Left kidney (tissue), 2 donors: Measurements from ENCODE around the gene PGAP6. TPM values are rescaled to one million over a fixed set of nuclear protein-coding genes. Genes with fewer than 3 reads are reported as not detected.
A peak's percentile ranks its signal among the peaks of the same experiment; 100 is the strongest.
"Not testable (repeated sequence)": the region's sequence is repeated elsewhere in the genome, so short reads cannot be mapped to it uniquely, and the experiment has no call there.

ENCODE experiments used
- DNase-seq: peaks from one replicate; pipeline ENCODE4 v3.0.0-alpha.2; 2013
- polyA plus RNA-seq: library from polyadenylated mRNA; unstranded; fragments of 120-200 nt; gene quantifications from one replicate; pipeline ENCODE4 v1.2.1, GENCODE V29; 2013; ENCODE audit not compliant: insufficient read length

PGAP6 gene
- polyA plus RNA-seq, 1 donor: 56.1 TPM

DNA sequence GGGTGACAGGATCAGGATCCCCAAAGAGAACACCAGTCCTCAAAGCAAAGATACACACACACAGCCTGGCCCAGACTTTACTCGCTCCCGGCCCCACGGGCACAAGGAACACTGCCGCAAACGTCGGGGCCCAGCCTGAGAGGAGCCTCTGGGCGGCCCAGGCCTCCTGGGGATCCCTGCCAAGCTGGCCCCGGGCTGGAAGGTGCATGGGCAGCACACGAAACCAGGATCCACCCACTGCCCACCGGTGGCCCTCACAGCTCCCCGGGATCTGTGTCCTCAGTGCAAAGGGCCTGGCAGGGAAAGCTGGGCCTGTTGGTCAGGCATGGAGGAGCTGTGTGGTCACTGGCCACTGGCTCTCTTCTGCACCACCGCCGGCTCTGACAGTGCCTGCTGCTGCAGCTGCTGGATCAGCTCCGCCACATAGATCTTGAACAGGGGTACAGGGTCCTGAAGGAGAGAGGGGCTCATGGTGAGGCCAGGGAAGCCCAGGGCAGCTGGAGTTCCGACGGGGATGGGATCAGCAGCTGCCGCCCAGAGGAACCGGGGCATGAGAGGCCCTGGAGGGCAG is 14.4 kb downstream of the PGAP6 start:
- no peak for DNase-seq

DNA sequence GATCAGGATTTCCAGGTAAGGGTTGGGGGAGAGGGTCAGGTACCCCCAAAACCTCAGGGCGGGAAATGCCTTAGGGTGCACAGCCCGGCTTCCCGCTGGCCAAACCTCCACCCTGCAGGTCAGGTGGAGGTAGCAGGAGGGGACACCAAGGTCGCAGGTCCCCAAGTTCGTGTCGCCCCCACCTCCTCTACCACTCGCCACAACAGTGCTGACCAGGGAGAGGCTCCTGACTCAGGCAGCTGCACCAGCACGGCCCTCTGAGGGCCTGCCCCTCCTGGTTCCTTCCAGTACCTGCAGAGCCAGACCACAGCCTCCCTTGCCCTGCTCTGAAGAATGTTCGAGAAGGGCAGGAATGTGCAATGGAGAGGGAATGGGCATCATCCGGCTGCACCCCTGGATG is 15.3 kb downstream of the PGAP6 start:
- DNase-seq: no peak

DNA sequence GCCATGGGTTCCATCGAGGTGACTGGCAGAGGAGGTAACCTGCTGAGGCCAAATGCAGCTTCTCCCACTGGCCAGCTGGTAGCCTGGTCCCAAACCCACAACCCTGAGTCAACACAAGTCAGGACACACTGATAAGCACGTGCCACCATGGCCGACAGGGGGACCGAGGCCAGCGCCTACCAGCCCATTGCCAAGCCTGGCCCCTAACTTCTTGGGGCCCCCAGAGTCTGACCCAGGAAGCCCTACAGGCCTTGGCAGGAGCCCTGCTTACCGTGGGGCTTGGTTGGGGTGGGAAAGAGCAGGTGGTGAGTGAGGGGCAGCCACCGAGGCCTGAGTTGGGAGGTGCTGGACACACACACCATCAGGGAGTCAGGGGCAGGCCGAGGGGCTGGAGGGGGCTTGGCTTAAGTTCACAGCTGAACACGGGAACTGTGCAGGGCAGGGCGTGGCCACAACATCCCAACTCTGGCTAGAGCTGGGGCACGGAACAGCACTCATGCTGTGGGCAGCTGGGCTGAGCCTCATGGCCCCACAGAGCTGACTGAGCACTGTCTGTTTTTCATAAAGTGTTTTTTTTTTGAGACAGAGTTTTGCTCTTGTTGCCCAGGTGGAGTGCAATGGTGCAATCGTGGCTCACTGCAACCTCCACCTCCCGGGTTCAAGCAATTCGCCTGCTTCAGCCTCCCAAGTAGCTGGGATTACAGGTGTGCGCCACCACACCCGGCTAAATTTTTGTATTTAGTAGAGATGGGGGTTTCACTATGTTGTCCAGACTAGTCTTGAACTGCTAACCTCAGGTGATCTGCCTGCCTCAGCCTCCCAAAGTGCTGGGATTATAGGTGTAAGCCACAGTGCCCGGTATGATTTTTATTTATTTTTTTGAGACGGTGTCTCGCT is 16.9 kb downstream of the PGAP6 start:
- DNase-seq: no peak

DNA sequence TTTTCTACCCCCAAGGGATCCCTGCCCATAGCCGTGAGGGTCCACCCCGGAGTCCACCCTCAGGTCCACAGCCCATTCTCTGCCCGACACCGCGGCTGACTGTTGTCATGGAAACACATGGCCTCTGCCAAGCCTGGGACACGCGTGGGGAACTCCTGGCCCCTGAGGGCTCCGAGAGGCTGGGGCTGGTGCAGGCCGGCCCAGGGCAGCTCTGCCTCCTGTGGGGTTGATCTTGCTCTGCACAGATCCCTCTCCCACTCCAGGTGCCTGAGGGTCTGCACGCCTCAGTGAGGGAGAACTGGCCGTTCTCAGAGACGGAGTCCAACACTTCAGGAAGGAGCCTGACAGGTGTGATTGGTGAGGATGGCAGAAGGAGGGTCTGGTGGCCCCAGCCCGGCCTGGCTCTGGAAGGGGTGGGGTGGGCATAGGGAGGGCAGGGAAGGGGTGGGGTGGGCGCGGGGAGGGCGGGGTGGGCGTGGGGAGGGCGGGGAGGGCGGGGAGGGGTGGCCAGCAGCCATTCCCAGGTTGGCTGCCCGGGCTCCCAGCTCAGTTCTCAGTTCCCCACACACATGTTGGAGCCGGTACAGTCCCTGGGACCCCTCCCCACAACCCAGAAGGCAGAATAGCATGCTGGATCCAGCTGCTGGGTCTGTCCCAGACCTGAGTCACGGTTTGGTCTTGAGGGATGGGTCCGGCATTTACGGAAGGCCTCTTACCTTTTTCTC is 17.9 kb downstream of the PGAP6 start:
- no peak for DNase-seq

DNA sequence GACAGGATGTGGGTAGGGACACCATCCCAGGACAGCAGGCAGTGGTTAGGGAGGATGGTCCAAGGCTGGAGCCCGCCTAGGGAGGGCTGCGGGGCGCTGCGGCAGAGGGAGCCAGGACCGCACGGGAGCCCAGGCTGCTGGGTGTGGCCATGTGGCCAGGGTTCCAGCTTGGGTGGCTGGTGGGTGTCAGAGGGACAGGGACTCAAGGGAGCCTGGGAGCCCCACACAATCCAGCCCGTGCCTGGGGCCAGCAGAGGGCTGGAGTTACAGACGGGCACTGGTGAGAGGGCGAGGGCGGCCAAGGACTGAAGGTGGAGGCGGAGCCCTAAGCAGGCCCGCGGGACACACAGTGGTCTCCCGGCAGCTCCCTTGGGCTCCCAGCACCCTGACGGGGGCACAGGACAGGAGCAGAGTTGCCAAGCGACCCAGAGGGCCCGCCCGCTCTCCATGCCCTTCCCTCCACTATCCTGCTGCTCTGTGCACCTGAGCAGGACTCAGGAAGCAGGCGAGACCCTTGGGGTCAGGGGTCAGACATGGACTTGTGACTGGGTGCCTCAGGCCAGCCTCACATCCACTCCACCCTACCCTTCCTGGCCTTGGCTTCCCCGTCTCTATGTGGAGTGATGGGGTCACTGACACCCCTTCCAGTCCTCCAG is 18.5 kb downstream of the PGAP6 start:
- DNase-seq: no peak

DNA sequence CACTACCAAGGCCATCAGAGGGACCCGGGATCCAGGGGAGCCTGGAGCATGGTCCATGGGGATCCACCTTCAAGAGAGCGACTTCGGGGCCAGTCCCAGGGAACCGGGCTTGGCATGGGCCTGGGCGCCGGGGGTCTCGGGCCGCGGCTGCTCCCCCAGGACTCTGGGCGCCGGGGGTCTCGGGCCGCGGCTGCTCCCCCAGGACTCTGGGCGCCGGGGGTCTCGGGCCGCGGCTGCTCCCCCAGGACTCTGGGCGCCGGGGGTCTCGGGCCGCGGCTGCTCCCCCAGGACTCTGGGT is 19.1 kb downstream of the PGAP6 start:
- not testable (repeated sequence) for DNase-seq

DNA sequence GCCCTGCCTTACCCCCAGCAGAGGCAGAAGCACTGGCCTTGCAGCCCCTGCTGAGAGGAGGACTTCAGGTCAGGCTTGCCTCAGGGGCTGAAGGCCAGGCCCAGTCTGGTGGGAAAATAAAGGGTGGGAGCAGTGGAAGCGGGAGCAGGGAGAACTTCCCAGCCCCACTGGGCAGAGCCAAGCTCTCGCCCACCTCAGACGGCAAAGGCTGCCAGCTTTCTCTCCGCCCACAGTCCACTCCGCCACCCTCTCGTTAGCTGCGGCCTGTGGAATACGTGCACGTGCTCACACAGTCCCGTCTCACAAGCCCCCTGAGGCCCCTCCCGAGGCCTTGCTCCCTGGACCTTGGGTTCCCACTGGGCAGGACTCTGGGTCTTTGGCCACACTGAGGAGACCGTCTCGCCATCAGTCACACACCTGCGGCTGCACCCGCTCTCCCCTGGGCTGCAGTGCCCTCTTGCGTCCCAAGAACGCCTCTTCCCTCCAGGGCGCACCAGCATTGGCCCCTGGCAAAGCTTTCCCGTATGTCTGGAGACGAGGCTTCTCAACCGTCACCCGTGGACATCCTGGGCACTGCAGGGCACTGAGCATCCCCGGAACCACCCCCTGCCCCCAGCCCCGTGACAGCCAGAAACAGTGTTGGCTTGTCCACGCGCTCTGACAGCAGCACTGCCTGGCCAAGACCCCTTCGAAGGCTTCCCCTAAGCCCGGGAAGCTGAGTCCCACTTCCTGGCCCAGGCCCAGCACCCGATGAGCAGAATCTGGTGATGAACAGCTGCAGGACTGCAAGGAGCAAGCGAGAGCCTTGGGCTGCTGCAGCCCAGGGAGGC is 19.7 kb downstream of the PGAP6 start:
- DNase-seq: peak; percentile 58

DNA sequence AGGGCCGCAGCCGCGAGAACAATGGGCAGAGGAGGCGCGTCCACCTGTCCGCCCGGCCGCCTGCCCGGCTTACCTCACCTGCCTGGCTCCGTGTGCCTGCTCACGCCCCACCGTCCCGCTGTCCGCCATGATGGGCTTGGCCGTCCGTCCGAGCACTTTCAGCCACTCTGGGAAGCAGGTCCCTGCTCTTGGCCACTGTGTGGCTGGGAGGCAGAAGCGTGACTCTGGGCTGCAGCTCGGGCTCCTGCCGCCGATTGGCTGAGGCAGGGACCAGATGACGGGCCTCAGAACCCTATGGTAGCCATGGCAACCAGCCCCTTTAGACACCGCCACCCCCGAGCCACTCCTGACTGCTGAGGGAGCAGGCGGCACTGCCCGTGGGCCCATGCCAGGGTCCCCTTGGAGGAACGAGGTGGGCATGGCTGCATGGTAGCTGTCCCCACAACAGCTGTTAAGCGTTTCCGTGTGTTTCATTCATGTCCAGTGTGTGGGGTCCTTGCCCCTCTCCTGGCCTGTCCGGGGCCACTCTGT is 20.4 kb downstream of the PGAP6 start:
- no peak for DNase-seq

DNA sequence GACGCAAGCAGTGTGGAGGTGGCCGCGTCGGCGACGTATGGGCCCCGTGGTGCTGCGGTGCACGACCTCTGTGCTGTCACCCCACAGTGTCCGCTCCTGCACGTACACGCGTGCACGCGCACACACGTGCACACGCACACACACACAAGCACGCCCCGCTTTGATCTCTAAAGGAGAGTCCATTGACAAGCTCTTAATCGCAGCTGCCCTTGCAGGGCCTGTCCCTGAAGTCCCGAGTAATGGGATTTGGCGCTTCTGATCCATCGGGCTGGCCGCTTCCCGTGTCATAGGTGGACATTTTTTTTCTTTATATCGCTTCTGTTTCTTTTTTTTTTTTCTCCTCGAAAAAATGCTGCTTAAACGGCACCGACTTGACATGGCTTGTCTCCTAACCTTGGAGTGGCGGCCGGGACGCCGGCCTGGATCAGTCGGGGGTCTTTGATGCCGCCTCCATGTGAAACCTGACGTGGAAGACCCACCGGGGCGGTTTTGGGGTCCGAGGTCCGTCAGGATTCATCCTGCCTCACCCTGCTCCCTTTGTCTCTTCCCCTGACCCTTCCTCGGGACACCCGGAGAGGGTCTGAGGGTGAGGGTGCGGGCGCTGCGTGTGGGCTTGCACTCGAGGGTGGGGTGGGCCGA is 21.0 kb downstream of the PGAP6 start:
- no peak for DNase-seq

DNA sequence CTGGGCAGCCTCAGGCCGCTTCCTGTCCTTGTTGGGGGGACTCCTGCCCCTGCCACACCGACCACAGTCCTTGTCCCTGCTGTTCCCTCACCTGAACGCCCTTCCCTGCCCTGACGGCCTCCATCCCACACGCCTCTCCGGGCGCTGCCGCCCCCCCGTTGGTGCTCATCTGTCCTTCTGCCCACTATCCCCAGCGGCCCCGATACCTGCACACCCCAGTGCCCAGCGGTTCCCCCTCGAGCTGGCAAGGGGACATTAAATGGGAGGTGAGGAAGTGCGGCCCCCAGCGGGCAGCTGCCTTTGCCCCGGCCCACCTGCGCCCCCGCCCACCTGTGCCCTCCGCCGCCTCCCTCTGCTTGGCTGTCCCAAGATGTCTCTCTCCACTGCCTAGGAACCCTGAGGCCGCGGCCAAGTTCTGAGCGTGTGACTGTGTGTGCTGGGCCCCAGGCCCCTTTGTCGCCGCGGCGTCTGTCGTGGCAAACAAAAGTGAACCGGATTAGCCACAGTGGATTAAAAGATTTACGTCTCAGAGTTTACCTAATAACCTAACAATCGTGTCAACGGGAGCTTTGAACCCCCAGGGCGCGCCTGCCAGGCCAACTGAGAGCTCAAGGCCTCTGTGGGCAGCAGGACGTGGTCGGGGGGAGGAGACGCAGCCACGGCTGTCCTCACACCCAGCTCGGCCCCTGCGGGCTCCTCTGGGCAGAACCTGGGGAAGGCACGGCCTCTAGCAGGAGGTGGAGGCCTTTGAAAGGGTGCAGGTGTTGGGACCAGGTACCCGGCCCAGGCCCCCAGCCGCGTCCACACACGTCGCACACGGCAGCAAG is 21.7 kb downstream of the PGAP6 start:
- no peak for DNase-seq

DNA sequence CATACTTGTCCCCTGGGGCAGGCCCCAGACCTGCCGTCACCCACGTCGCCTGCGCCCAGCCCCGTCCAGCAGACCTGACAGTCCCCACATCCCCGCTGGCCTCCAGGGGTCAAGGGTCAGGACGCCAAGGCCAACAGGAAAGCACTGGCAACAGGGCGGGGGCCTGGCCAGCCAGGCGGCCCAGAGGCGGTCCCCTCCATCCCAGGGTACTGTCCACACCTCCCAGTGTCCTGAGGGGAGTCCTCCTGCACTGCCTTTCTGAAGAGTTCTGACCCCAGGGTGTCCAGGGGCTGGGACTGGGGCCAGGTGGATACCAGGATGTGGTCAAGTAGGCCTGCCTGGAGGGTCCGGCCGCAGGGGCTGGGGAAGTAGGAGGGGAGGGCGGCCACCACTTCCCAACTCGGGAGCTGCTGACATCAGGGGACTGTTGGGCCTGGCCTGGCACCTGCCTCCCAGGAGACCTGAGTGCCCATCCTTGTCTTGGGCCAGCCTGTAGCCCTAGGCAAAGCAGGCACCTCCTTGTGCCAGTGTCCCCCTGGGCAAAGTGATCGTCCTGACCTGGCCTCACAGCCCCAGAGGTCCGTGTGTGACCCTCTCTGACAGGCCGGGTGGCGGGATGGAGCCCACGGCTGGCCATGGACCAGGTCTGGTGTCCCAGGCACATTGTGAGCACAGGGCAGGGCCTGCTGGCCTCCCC is 22.6 kb downstream of the PGAP6 start:
- no peak for DNase-seq

DNA sequence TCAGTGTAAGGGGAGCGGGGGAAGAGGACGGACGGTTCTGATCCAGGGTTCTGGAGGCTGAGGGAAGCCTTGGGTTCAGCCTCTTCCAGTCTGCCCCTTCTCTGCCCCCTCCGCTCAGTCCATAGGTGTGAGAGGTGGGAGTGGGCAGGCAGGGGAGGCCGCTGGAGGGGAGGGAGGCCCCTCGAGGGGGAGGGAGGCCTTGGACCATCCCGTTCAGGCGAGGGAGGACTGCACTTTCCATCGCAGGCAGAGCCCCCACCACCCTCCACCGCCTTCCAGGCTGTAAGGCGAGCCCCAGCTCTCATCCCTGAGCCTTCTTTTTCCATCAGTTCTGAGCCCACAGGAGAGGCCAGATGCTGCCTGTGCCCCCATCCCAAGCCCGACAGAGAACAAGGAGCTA is 25.0 kb downstream of the PGAP6 start:
- no peak for DNase-seq

DNA sequence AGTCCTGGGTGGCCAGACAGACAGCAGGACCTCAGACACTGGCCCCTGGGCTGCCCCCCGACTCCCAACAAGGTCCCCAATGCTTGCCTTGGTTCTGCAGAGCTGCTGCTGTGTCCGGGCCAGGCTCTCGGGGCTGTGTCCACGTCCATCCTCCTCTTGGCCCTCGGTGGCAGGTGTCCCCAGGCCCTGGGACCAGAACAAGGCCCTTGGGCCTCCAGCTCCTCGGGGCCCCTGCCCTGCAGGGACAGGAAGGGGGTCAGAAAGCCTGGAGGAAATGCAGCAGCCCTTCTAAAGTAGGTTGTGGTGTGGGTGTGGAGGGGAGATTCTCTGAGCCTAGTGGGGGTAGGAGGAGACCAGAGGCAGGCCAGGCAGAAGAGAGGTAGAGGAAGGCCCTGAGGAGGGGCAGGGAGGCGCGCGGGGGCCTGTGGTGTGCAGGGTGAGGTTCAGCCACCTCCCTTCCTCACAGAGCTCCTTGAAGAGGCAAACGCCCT is 26.8 kb downstream of the PGAP6 start:
- DNase-seq: no peak

DNA sequence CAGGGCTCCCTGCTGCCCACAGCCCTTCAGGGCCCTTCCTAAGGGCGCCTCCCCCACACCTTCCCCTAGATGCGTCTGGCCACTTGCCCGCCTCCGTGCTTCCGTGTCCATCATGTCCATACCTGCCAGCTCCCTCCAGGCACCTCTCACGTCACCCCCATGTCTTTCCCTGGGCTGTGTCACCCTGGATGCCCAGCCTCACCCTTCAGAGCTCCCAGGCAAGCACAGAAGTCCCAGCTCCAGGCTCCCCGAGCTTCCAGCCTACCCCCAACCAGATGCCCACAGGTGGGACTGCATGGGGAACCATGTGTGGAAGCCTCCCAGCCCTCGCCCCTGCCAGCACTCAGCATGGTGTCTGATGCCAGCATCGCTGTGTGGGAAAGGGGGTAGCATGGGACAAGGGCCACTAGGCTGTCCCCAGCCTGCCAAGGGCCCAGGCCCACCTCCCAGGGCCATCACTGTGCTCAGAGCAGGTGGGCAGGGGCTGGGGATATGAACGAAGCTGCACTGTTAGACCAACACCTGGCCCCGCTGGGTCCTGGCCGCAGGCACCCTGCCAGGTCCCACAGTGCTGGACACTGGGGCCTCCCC is 27.4 kb downstream of the PGAP6 start:
- no peak for DNase-seq

DNA sequence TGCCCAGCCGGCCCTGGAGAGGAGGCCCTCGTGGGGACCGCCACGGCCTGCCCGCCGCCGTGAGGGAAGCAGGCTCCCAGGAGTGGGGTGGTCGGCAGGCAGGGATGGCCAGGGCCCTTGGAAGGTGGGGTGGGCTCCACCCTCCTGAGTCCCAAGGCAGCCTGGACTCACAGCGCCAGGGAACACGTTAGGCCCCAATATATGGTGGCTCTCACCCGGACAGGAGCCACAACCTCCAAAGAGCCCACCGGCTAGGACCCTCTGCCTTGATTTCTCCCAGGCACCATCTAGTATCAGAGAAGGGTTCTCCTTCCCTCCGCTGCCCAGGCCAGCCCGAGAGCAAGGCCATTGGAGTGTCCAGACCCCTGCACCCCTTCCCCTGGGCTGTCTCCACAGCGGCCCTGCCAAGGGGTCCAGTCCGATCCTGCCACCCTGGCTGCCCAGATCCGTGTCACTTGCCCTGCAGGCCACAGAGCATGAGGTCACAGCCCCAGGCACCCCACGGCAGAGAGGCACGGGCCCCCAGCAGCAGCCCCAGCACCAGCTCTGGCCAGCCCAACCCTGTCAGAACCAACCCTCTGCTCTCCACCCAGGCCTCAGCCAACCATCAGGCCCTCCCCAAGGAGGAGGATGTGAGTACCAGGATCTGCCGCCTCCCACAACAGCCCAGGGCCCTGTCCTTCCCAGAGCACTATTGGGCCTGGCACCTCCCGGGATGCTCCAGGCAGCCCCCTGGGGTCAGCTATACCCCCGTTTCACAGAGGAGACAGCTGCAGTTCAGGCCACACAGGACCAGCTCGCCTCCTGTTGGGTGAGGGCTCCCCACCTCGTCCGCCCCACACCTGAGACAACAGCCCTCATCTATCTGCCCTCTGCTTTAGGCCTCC is 28.1 kb downstream of the PGAP6 start:
- DNase-seq: no peak

DNA sequence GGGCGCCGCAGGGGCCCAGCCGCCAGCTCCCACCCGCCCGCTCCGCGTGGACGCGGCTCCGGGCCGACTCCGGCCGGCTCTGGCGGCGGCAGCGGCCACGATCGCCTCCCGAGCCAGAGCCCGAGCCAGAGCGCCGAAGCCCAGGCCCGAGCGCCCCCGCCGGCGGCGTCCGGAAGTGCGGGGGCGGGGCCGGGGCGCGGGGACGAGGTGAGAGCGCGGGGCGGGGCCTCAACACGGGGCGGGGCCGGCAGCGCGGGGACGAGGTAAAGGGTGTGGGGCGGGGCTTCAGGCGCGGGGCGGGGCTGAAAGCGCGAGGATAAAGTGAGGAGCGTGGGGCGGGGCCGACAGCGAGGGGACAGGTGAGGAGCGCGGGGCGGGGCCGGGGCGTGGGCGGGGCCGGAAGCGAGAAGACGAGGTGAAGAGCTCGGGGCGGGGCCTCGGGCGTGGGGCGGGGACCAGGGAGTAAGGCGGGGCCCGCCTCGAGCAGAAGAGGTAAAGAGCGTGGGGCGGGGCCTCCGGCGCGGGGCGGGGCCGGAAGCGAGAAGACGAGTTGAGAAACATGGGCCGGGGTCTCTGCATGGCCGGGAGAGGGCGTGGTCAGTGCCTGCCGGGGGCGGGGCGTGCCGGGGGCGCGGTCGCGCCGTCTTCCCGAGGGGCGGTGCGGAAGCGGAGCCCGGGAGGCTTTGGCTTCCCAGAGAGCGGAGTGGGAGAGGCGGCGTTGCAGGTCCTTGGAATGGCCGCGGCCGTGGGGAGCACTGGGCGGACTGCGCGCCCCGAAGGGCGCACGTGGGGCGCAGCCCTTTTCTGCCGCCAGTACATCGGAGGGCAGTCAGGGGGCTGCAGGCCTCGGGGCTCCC is 29.0 kb downstream of the PGAP6 start, which contains the start of gene AXIN1:
Gene AXIN1, minus strand, starts transcription at position 177 of the 857 bp plus-strand sequence. CDS start 5,698 bp downstream, outside the sequence.
- DNase-seq: peak; percentile 97
